Fibroblast of peridontal ligament (primary cell): Measurements from ENCODE around the gene ESYT1.
A peak's percentile ranks its signal among the peaks of the same experiment; 100 is the strongest.

ENCODE experiments used
- DNase-seq: peaks from one replicate; pipeline ENCODE4 v3.0.0-alpha.2; 2010; ENCODE audit errors: extremely low read depth

Gene ESYT1

GRCh38 chr12:56128670-56129205 is 671 bp downstream of the ESYT1 start:
- DNase-seq: peak; percentile 23

GRCh38 chr12:56129206-56129941 is 1.3 kb downstream of the ESYT1 start:
- no peak for DNase-seq

GRCh38 chr12:56129942-56130495 is 2.0 kb downstream of the ESYT1 start:
- DNase-seq: no peak

- DNase-seq: no peak
Measured at GRCh38 chr12:56130876-56131275, 2.8 kb downstream of the ESYT1 start.

GRCh38 chr12:56134897-56135296 is 6.8 kb downstream of the ESYT1 start:
- DNase-seq: no peak

GRCh38 chr12:56137853-56138571 is 9.9 kb downstream of the ESYT1 start:
- DNase-seq: no peak

GRCh38 chr12:56141946-56142784 is 14.1 kb downstream of the ESYT1 start:
- no peak for DNase-seq

- DNase-seq: no peak
Measured at GRCh38 chr12:56143217-56143616, 15.2 kb downstream of the ESYT1 start.

GRCh38 chr12:56143870-56144269 is 15.8 kb downstream of the ESYT1 start:
- no peak for DNase-seq

GRCh38 chr12:56145217-56145616 is 17.1 kb downstream of the ESYT1 start:
- no peak for DNase-seq

- peak; percentile 11 for DNase-seq
Measured at GRCh38 chr12:56146492-56147460, 18.7 kb downstream of the ESYT1 start.

GRCh38 chr12:56150563-56150962 is 22.5 kb downstream of the ESYT1 start:
- DNase-seq: peak; percentile 69

- no peak for DNase-seq
Measured at GRCh38 chr12:56151672-56152131, 23.6 kb downstream of the ESYT1 start.

GRCh38 chr12:56152132-56152755 is 24.2 kb downstream of the ESYT1 start, which contains the start of gene MYL6B:
TSS of gene MYL6B (plus strand) at chr12:56152587. CDS start at chr12:56153919, 1,332 bp downstream.
- DNase-seq: peak; percentile 85

GRCh38 chr12:56152756-56153677 is 24.9 kb downstream of the ESYT1 start:
- DNase-seq: no peak

- DNase-seq: no peak
Measured at GRCh38 chr12:56153678-56154065, 25.6 kb downstream of the ESYT1 start.

GRCh38 chr12:56154246-56154771 is 26.2 kb downstream of the ESYT1 start:
- no peak for DNase-seq

- DNase-seq: no peak
Measured at GRCh38 chr12:56154818-56155217, 26.8 kb downstream of the ESYT1 start.
